Aorta (tissue), 5 donors: Measurements from ENCODE around the gene LYPD1. TPM values are rescaled to one million over a fixed set of nuclear protein-coding genes. Genes with fewer than 3 reads are reported as not detected.

Source experiments
- ATAC-seq: fragments of 200-7000 bp; cut with Tn5 transposase; one replicate; pipeline ENCODE4 v1.9.1; 2022; ENCODE audit warnings: moderate library complexity; ENCODE audit not compliant: low FRiP score
- DNase-seq, 2 donors: peaks; one replicate each; pipeline ENCODE4 v3.0.0-alpha.2; 2020
- H3K27ac ChIP-seq, 2 donors: one replicate each; pipeline ENCODE4 v1.5.1; 2013; ENCODE audit warnings: low read length in 2 of 2, mild to moderate bottlenecking in 2 of 2, moderate library complexity in 2 of 2, control low read depth in 1 of 2, inconsistent platforms in 1 of 2, low read depth in 1 of 2
- H3K27me3 ChIP-seq, 2 donors: one replicate each; pipeline ENCODE4 v1.6.1; 2013; ENCODE audit warnings: control low read depth in 1 of 2, low read length in 1 of 2, mild to moderate bottlenecking in 1 of 2, moderate library complexity in 1 of 2; ENCODE audit not compliant: insufficient read depth in 2 of 2, control insufficient read depth in 1 of 2
- H3K36me3 ChIP-seq, 2 donors: one replicate each; pipeline ENCODE4 v1.6.1; 2013; ENCODE audit warnings: control low read depth in 1 of 2, low read length in 1 of 2, mild to moderate bottlenecking in 1 of 2; ENCODE audit not compliant: insufficient read depth in 2 of 2, control insufficient read depth in 1 of 2
- H3K4me1 ChIP-seq, 2 donors: one replicate each; pipeline ENCODE4 v1.6.1; 2013; ENCODE audit warnings: low read length in 2 of 2, control low read depth in 1 of 2, mild to moderate bottlenecking in 1 of 2, moderate library complexity in 1 of 2; ENCODE audit not compliant: insufficient read depth in 2 of 2, control insufficient read depth in 1 of 2
- H3K4me3 ChIP-seq, 2 donors: one replicate each; pipeline ENCODE4 v1.5.1; 2013; ENCODE audit warnings: low read length in 2 of 2, control low read depth in 1 of 2, mild to moderate bottlenecking in 1 of 2
- H3K9me3 ChIP-seq: one replicate; pipeline ENCODE4 v1.6.1; 2013; ENCODE audit warnings: mild to moderate bottlenecking, low read length; ENCODE audit not compliant: control insufficient read depth
- WGBS, 2 donors: extraction: QIAGEN DNeasy Blood & Tissue Kit; methylation state at CpG; one replicate each; pipeline ENCODE4 v1.1.7; 2013; 5-methylcytosine and 5-hydroxymethylcytosine counted together
- intact Hi-C, 2 donors: fragments of 100-400 bp; cut with DNase I; formaldehyde crosslinking; loops; one replicate each; pipeline versions ENCODE4 v1.14.2 to v1.15.0; 2022
- polyA plus RNA-seq, 2 donors: library from polyadenylated mRNA; stranded (reverse); fragments of 200-250 nt; gene quantifications; one replicate each; pipeline ENCODE4 v1.2.3, GENCODE V29; 2013
- total RNA-seq, 2 donors: library from RNA; stranded (reverse); fragmentation: NEBNext Ultra II Directional; extraction: Animal tissue kit (Norgen Biotek cat#: 25700); gene quantifications; one replicate each; pipeline ENCODE4 v1.2.1, GENCODE V29; 2021
- donor health status: healthy with polysubstance abuse.
- donor health status: Bipolar disorder and iron deficiency.
- donor health status: DM: no; HTN: no; CAD: no.
- donor health status: DM: no; HTN: no; CAD: no.
- donor health status: DM: yes; HTN: yes; CAD: no.

Gene LYPD1
- total and polyA plus RNA-seq, 4 donors: 0.49 to 1.2 TPM; not detected in 2

GRCh38 chr2:132608311-132608710, 61.7 kb downstream of the LYPD1 start:
- Histone ChIP-seq H3K36me3 (no peaks in the 10 kb centered on the region), H3K27me3 (no peaks in the 10 kb centered on the region), H3K27ac (no peak overlapping the region), H3K4me3 (no peak overlapping the region), H3K9me3 (no peaks in the 10 kb centered on the region), H3K4me1 (no peaks in the 10 kb centered on the region)
- no peak for DNase-seq
- intact Hi-C loops: no loop called here
- WGBS, 2 donors: 43 to 46% methylated on average over 6 of the region's 6 CpGs
- no peak for ATAC-seq

GRCh38 chr2:132607426-132608090, 62.4 kb downstream of the LYPD1 start:
- H3K4me1 ChIP-seq: no peaks in the 10 kb centered on the region
- no peak overlapping the region for H3K27ac ChIP-seq
- DNase-seq (no peak), ATAC-seq (no peak)
- H3K4me3 ChIP-seq: no peak overlapping the region
- no peaks in the 10 kb centered on the region for H3K9me3 ChIP-seq
- no peaks in the 10 kb centered on the region for H3K36me3 ChIP-seq
- no peaks in the 10 kb centered on the region for H3K27me3 ChIP-seq
- intact Hi-C loops: no loop called here
- 78 to 80% methylated on average over 4 of the region's 4 CpGs for WGBS, 2 donors

- no peaks in the 10 kb centered on the region for H3K27me3 ChIP-seq
- no peak overlapping the region for H3K4me3 ChIP-seq
- H3K36me3 ChIP-seq: no peaks in the 10 kb centered on the region
- 89 to 90% methylated on average over 8 of the region's 8 CpGs for WGBS, 2 donors
- H3K4me1 ChIP-seq: no peaks in the 10 kb centered on the region
- no peak overlapping the region for H3K27ac ChIP-seq
- no peaks in the 10 kb centered on the region for H3K9me3 ChIP-seq
- DNase-seq: no peak
- no peak for ATAC-seq
- intact Hi-C loops: no loop called here
These were observed 63.4 kb downstream of the LYPD1 start for GRCh38 chr2:132606649-132607048.

- no peak for DNase-seq
- 70 to 72% methylated on average over 14 of the region's 14 CpGs for WGBS, 2 donors
- no peaks in the 10 kb centered on the region for H3K9me3 ChIP-seq
- H3K4me3 ChIP-seq: no peak overlapping the region
- intact Hi-C loops: no loop called here
- no peaks in the 10 kb centered on the region for H3K4me1 ChIP-seq
- ATAC-seq: no peak
- H3K36me3 ChIP-seq: no peaks in the 10 kb centered on the region
- H3K27ac ChIP-seq: no peak overlapping the region
- no peaks in the 10 kb centered on the region for H3K27me3 ChIP-seq
These were observed 64.5 kb downstream of the LYPD1 start for GRCh38 chr2:132605236-132606180.

- Histone ChIP-seq H3K27me3 (no peaks in the 10 kb centered on the region), H3K4me1 (no peaks in the 10 kb centered on the region), H3K27ac (no peak overlapping the region), H3K9me3 (no peaks in the 10 kb centered on the region), H3K36me3 (no peaks in the 10 kb centered on the region), H3K4me3 (no peak overlapping the region)
- DNase-seq (no peak), ATAC-seq (no peak)
- WGBS, 2 donors: 72 to 73% methylated on average over 1 of the region's 1 CpG
- intact Hi-C loops: no loop called here
These were observed 65.4 kb downstream of the LYPD1 start for GRCh38 chr2:132604561-132604960.

GRCh38 chr2:132599556-132599955, 70.4 kb downstream of the LYPD1 start:
- Histone ChIP-seq H3K4me1 (no peaks in the 10 kb centered on the region), H3K4me3 (no peak overlapping the region), H3K27me3 (no peaks in the 10 kb centered on the region), H3K9me3 (peaks cover 4% of the 10 kb centered on the region), H3K27ac (no peak overlapping the region), H3K36me3 (no peaks in the 10 kb centered on the region)
- intact Hi-C loops: no loop called here
- no peak for ATAC-seq
- no peak for DNase-seq
- 92 to 96% methylated on average over 4 of the region's 4 CpGs for WGBS, 2 donors

GRCh38 chr2:132598536-132598935, 71.5 kb downstream of the LYPD1 start:
- Histone ChIP-seq H3K27ac (no peak overlapping the region), H3K36me3 (no peaks in the 10 kb centered on the region), H3K4me1 (no peaks in the 10 kb centered on the region), H3K27me3 (no peaks in the 10 kb centered on the region), H3K4me3 (no peak overlapping the region), H3K9me3 (peaks cover 4% of the 10 kb centered on the region)
- intact Hi-C loops: no loop called here
- no peak for DNase-seq
- ATAC-seq: no peak
- 70 to 72% methylated on average over 3 of the region's 3 CpGs for WGBS, 2 donors

- intact Hi-C loops: no loop called here
- no peak for ATAC-seq
- H3K4me1 ChIP-seq: no peaks in the 10 kb centered on the region
These were observed 72.2 kb downstream of the LYPD1 start for GRCh38 chr2:132597831-132598230.

GRCh38 chr2:132597166-132597565, 72.8 kb downstream of the LYPD1 start:
- no peaks in the 10 kb centered on the region for H3K36me3 ChIP-seq
- H3K4me1 ChIP-seq: no peaks in the 10 kb centered on the region
- H3K9me3 ChIP-seq: peaks cover 4% of the 10 kb centered on the region
- DNase-seq (no peak), ATAC-seq (no peak)
- intact Hi-C loops: no loop called here
- H3K27me3 ChIP-seq: no peaks in the 10 kb centered on the region
- H3K4me3 ChIP-seq: no peak overlapping the region
- H3K27ac ChIP-seq: no peak overlapping the region

More at GRCh38 chr2:132597831-132598230, 72.2 kb downstream of the LYPD1 start:
- peaks cover 4% of the 10 kb centered on the region for H3K9me3 ChIP-seq
- DNase-seq: no peak
- H3K27ac ChIP-seq: no peak overlapping the region
- WGBS, 2 donors: 76 to 92% methylated on average over 1 of the region's 1 CpG
- no peaks in the 10 kb centered on the region for H3K36me3 ChIP-seq
- H3K27me3 ChIP-seq: no peaks in the 10 kb centered on the region
- H3K4me3 ChIP-seq: no peak overlapping the region
